K562 (cell line): ENCODE data around the gene NAV2. TPM values are rescaled to one million over a fixed set of nuclear protein-coding genes. Genes with fewer than 3 reads are reported as not detected.

Experiments
- ELF2 ChIP-seq: fragments of 250-450 bp; sonication (Bioruptor Pico); IDR thresholded peaks from 2 replicates; pipeline ENCODE4 v1.5.0; 2021; ENCODE audit warnings: mild to moderate bottlenecking
- HEY1 ChIP-seq: fragments of 250-450 bp; sonication (Bioruptor Pico); IDR thresholded peaks from 2 replicates; pipeline ENCODE4 v1.5.0; 2020; ENCODE audit warnings: mild to moderate bottlenecking, moderate library complexity, borderline replicate concordance
- PRPF4 ChIP-seq: fragments of 200-400 bp; formaldehyde crosslinking; IDR thresholded peaks from one replicate; pipeline ENCODE4 v1.6.1; 2017; ENCODE audit warnings: low read length, low read depth, mild to moderate bottlenecking; ENCODE audit not compliant: insufficient read depth, poor library complexity, severe bottlenecking
- SMC3 ChIP-seq: conservative IDR thresholded peaks from 2 replicates; pipeline ENCODE4 v1.6.1; 2011; ENCODE audit warnings: low read depth, low read length, improper control_type of control experiment; ENCODE audit not compliant: insufficient read depth
- SRSF1 ChIP-seq: fragments of 200-400 bp; formaldehyde crosslinking; IDR thresholded peaks from 2 replicates; pipeline ENCODE4 v1.6.1; 2017; ENCODE audit warnings: mild to moderate bottlenecking, low read depth, low read length, moderate library complexity
- THRA ChIP-seq: fragments of 450-650 bp; IDR thresholded peaks from 2 replicates; pipeline ENCODE4 v1.6.1; 2017; ENCODE audit warnings: mild to moderate bottlenecking, moderate library complexity
- TRIM25 ChIP-seq: fragments of 450-650 bp; IDR thresholded peaks from 2 replicates; pipeline ENCODE4 v1.7.0; 2016; ENCODE audit warnings: borderline replicate concordance
- XRCC3 ChIP-seq: fragments of 450-650 bp; IDR thresholded peaks from 2 replicates; pipeline ENCODE4 v1.6.1; 2017; ENCODE audit warnings: mild to moderate bottlenecking, moderate library complexity
- ZFP36 ChIP-seq: fragments of 150-350 bp; IDR thresholded peaks from 2 replicates; pipeline ENCODE4 v1.6.1; 2018; ENCODE audit warnings: low read length, low read depth; ENCODE audit not compliant: partially characterized antibody
- ZNF699 ChIP-seq: fragments of 250-450 bp; sonication (Bioruptor Pico); IDR thresholded peaks from 2 replicates; pipeline ENCODE4 v1.8.0; 2021; ENCODE audit warnings: mild to moderate bottlenecking, moderate library complexity; ENCODE audit not compliant: insufficient replicate concordance
- polyA plus RNA-seq, 8 experiments: library from polyadenylated mRNA; depleted of rRNA in 4 of 8; stranded (reverse) in 5 of 8; unstranded in 3 of 8; fragments of >200 nt; fragmentation: Nextera tagmentation in 2 of 8; fragmentation: Illumina TruSeq in 1 of 8; extraction: Ambion mirVana in 2 of 8; extraction: Trizol in 1 of 8; gene quantifications; 2 replicates each; pipeline versions ENCODE4 v1.2.1 to v1.2.3, GENCODE V29; 2011 to 2014; ENCODE audit warnings: inconsistent platforms in 1 of 8, missing spikeins in 1 of 8
- total RNA-seq, 7 experiments: library from RNA; depleted of rRNA in 6 of 7; stranded (reverse); fragments of >200 nt in 6 of 7; fragmentation: Illumina TruSeq in 2 of 7; extraction: Trizol in 2 of 7; gene quantifications; 2 replicates each; pipeline versions ENCODE4 v1.2.1 to v1.2.3, GENCODE V29; 2011 to 2021; ENCODE audit warnings: low replicate concordance in 1 of 7
- TF ChIP-seq, protein P1 (sequence below): fragments of 450-650 bp; formaldehyde crosslinking; IDR thresholded peaks from 2 replicates; pipeline ENCODE4 v1.4.0; 2020; ENCODE audit warnings: mild to moderate bottlenecking, moderate library complexity

Gene NAV2
- total and polyA plus RNA-seq, 9 of the 15 experiments (the other 6 are each of a cell fraction or from before 2014, with no cell fraction given), result 0.03 to 0.35 (median 0.05) TPM

DNA sequence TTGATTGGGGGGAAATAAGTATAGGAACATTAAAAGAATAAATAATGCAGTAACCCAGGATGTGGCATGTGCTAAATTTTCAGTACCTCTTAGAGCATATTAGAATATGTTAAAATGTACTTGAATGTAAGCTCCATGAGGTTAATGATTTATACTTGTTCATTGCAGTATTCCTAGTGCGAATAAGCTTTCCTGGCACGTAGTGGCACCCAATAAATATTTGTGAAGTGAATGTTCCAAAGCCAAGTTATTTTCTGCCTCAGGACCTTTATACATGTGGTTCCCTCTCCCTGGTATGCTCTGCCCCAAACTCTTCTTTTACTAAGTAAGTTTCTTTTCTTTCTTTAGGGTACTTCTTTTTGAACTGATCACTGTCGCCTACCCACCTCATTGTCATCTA lies 328.9 kb downstream of the NAV2 start (continued):
- TF ChIP-seq SMC3 (no peak), THRA (no peak), SRSF1 (no peak), HEY1 (CRISPR knock-in tag) (no peak), ELF2 (no peak), ZNF699 (no peak), XRCC3 (no peak), ZFP36 (no peak), PRPF4 (no peak), TRIM25 (no peak)
- TF ChIP-seq, protein P1, sequence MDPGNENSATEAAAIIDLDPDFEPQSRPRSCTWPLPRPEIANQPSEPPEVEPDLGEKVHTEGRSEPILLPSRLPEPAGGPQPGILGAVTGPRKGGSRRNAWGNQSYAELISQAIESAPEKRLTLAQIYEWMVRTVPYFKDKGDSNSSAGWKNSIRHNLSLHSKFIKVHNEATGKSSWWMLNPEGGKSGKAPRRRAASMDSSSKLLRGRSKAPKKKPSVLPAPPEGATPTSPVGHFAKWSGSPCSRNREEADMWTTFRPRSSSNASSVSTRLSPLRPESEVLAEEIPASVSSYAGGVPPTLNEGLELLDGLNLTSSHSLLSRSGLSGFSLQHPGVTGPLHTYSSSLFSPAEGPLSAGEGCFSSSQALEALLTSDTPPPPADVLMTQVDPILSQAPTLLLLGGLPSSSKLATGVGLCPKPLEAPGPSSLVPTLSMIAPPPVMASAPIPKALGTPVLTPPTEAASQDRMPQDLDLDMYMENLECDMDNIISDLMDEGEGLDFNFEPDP (CRISPR knock-in tag), result no peak
